Hematopoietic multipotent progenitor cell treated with erythropoietin and hydrocortisone succinate and interleukin-3 and kit ligand, for 17 days (in vitro differentiated cells): ENCODE measurements around the gene AHNAK2.

Experiments used
- DNase-seq: peaks from one replicate; pipeline ENCODE4 v3.0.0-alpha.2; 2015; ENCODE audit warnings: low spot score

AHNAK2 gene

DNA sequence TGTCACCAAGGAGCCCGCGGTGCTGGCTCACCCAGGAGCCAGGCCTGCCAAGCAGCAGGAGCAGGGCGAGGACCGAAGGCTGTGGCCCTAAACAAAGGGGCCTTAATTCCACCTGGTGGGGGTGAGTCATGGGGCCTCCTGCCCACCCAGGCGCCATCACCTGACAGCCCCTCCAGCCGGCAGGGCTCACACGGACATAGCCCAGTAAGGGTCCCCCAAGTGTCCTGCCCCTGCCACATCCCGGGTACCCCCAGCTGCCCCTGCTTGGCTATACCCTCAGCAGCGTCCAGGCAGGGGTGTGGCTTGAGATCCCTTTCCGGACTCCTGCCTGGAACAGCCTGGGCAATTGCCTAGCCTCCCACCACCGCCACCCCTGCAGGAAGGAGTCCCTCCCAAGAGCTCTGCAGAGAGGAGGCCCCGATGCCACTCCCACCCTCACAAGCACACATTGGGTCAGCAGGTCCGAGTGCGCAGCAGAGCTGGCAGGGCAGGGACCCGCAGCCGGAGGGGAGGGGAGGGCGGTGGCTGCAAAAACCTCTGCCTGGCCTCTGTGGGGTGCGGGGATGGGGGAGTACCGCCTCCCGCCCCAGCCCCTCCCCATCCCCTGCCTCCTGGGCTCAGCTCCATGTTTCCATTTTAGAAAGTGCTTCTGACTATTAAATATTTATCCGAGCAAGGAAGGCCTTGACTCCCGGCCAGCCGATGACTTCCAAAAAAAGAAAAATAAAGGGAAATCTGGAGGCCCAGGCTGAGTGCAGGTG, 4.6 kb downstream of the AHNAK2 start:
- DNase-seq: no peak

- DNase-seq: no peak
Measured at GRCh38 chr14:104973135-104973384, 5.1 kb downstream of the AHNAK2 start.

DNA sequence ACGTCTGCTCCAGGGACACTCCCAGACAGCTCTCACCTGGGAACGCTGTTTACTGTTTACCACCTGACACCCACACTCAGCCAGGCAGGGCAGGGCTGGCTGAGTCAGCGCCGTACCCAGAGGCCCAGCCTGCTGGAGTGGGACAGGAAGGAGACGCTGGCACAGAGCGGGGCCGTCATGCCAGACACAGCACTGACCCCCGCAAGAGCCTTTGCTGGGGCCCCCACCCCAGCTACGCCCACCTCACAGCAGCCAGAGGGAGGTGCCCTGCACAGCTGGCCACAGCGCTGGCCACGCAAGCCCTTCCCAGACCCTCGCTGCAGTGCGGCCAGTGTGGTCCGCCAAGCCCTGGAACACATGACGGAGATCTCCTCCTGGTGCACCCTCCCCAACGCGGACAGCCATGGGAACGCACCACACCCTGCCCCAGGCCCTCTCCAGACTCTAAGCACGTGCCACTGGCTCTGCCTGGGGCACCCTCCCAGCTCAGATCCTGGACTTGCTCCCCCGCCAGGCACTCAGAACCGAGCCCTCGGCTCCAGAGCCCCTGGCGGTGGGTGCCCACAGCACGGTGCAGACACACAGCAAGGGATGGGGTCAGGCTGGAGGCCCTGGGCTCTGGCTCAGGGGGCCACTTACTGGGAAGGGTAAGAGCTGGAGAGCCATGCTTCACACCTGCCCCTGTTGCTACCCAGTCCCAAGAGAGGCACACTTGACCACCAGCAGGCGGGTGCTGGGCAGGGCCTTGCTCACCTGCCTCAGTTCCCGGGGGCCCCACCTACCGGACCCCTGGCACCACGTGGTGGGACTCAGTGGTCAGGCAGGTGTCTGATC, 5.7 kb downstream of the AHNAK2 start:
- no peak for DNase-seq

DNA sequence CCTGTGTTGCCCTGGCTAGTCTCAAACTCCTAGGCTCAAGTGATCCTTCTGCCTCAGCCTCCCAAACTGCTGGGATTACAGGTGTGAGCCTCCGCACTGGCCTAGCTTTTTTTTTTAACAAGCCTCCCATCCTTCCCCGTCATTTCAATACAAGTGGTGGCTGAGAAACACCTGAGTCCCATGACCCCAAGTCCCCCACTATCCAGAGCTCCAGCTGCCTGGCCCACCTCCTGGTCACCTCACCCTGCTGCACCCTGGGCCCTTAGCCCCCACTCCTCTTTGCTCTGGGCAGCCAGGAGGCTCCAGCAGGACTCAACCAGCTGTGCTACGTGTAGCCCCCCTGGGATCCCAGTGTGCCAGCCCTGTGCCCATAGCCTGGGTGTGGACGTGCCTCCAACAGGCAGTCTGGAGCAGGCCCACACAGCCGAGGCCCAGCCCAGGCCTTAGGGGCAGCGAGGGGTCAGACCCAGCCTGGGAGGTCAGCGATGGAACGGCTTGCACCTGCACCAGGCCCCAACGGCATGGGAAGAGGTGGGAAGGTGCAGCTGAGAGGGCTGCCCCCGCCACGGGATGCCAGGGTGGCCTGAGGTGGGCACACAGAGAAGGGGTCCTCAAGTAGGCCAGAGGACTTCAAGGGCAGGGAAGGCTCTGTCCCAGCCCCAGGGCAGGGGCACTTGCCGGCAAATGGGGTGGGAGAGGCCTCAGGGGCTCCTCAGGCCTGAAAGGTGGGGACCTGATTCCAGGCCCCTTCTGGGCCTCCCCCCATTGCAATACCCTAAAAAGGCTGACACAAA, 6.5 kb downstream of the AHNAK2 start:
- no peak for DNase-seq

GRCh38 chr14:104970231-104971068, 7.7 kb downstream of the AHNAK2 start:
- DNase-seq: no peak

DNA sequence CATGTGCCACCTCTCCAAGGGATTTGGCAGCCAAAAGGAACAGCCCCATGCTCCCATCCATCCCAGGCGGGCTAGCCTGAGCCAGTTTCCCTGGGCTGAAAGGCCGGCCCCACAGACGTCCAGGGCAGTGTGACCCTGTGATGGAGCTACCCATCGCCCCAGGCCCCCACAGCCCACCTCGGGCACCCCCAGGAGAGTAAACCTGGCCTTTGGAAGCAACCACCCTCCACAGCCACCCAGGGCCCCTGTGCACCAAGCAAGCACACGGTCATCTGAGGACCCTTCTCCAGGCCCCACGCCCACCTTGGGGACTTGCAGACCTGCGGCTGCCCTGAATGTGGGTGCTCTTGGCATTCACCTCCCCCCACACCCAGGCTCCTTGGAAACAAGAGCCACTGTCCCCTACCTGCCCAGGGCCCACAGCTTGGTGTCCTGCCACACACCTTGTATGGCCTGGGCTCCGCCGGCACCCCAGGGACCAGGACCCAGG, 8.4 kb downstream of the AHNAK2 start:
- DNase-seq: no peak

GRCh38 chr14:104968541-104969401, 9.4 kb downstream of the AHNAK2 start:
- DNase-seq: no peak

DNA sequence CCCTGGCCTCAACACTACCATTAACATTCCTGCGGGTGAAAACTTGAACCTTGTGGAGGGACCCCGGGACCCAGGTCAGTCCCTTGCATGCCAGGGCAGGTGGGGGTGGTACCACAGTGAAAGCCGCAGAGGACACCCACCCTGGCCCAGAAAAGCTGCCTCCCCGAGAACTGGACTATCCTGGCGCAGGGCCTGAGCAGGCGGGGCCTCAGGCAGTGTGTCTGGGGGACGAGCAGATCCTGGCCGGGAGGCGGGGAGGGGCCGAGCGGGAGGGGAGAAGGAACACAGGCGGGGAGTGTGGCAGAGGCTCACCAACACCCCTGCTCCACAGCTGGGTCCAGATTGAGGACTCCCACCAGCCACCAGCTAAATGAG, 10.0 kb downstream of the AHNAK2 start:
- DNase-seq: no peak

DNA sequence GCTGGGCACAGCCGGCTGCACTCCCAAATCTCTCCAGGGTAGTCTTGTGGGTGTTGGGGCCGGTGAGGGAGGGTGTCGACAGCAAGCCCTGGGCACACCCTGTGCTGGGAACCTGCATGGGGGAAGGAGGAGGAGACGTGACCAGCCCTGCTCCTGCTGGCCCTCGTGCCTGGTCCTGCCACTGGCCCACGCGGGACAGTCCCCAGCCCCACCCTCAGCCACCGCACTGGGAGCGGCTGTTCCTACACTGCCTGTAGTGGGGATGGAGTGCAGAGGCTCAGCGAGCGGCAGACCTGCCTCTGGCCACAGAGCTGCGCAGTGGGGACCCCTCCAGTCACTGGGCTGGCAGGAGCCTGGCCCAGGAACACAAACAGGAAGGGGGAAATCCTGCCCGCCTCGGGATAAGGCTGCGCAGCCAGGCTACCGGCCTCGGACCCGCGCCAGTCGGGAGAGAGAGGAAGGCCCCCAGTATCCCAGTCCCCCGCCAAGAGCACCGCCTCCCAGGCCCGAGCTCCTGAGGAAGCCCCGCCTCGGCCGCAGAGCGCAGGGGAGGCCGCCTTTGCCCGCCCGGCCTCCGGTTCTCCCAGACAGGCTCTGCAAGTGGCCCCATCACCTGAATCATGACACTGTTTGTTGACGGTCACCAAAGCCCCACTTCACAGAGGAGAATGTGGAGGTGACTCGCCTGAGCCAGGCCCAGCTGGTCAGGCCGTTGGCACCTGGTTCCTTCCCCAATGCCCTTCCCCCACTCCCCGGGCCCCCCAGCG, 10.6 kb downstream of the AHNAK2 start:
- no peak for DNase-seq

DNA sequence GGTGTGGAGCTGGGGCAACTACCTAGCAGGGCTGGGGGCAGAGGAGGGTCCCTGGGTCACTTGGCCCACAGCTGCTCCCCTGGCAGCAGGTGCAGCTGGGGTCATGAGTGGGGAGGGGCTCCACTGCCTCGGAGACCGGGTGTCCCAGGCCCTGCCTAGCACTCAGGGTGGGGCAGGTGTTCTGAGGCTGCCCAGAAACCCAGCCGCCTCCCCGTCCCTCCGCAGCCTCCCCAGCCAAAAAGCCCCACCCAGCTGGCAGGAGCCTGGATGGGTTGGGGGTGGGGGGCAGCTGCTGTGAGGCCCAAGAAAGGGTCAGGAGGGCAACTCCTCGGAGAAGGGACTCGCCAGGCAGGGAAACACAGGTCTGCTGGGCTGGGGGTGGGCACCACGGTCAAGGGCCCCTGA, 11.2 kb downstream of the AHNAK2 start:
- DNase-seq: no peak

GRCh38 chr14:104966261-104966865, 11.8 kb downstream of the AHNAK2 start:
- no peak for DNase-seq

DNA sequence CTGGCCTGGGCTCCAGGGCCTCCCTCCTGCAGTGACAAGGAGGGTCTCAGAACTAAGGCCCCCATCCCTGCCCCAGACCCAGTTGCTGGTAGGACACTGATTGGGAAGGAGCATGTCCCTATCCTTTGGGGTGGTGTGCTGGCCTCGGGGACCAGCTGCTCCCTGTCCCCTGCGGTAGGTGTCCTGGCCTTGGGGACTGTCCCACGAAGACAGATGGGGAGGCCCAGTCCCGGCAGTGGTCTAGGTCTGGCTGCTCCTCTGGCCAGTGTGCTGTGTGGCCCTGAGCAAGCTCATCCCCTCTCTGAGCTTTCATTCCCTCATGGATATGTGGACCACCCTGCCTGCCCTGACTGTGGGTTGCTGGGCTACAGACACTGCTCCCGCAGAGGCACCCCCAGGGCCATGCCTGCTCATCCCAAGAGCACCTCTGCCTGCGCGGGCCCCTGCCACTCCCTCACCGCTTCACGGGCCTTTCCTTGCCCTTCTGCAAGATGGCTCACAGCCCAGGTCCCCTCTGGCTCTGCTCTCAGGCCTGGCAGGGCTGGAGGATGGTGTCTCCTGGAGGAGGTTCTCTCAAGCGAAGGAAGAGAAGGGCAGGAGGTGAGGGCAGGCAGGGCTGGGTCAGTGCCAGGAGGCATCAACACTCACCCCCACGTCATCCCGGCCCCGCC, 12.5 kb downstream of the AHNAK2 start:
- no peak for DNase-seq

GRCh38 chr14:104964546-104964945, 13.6 kb downstream of the AHNAK2 start:
- DNase-seq: no peak

- no peak for DNase-seq
Measured at GRCh38 chr14:104957146-104958113, 20.7 kb downstream of the AHNAK2 start.

- DNase-seq: no peak
Measured at GRCh38 chr14:104956290-104956890, 21.8 kb downstream of the AHNAK2 start.

- no peak for DNase-seq
Measured at GRCh38 chr14:104955396-104955770, 22.8 kb downstream of the AHNAK2 start.

GRCh38 chr14:104954746-104955395, 23.3 kb downstream of the AHNAK2 start:
- DNase-seq: no peak
